Stimulated activated CD8-positive, alpha-beta memory T cell treated with anti-CD3 and anti-CD28 coated beads, Interleukin-7, amount 100 ng/mL, for 24 hours (primary cell): Measurements from ENCODE around the gene ANKRD33.
A peak's percentile ranks its signal among the peaks of the same experiment; 100 is the strongest.

Experiments used
- DNase-seq: peaks from one replicate; pipeline ENCODE4 v3.0.0-alpha.2; 2020; ENCODE audit warnings: low read depth

Gene ANKRD33

GRCh38 chr12:51920046-51920445, 32.1 kb downstream of the ANKRD33 start:
- DNase-seq: no peak

GRCh38 chr12:51921017-51921725, 33.3 kb downstream of the ANKRD33 start:
- no peak for DNase-seq

- no peak for DNase-seq
Observed at GRCh38 chr12:51922146-51922545, 34.2 kb downstream of the ANKRD33 start.

GRCh38 chr12:51922762-51923505, 35.0 kb downstream of the ANKRD33 start:
- DNase-seq: no peak

- DNase-seq: peak; percentile 18
Observed at GRCh38 chr12:51923506-51924365, 35.8 kb downstream of the ANKRD33 start.

- no peak for DNase-seq
Observed at GRCh38 chr12:51924551-51925319, 36.8 kb downstream of the ANKRD33 start.

GRCh38 chr12:51925346-51926063, 37.6 kb downstream of the ANKRD33 start:
- no peak for DNase-seq

GRCh38 chr12:51926064-51926632, 38.2 kb downstream of the ANKRD33 start:
- no peak for DNase-seq

- no peak for DNase-seq
Observed at GRCh38 chr12:51926718-51927117, 38.8 kb downstream of the ANKRD33 start.

- DNase-seq: no peak
Observed at GRCh38 chr12:51932218-51933076, 44.5 kb downstream of the ANKRD33 start.

- DNase-seq: no peak
Observed at GRCh38 chr12:51934080-51934479, 46.2 kb downstream of the ANKRD33 start.

- no peak for DNase-seq
Observed at GRCh38 chr12:51937926-51938325, 50.0 kb downstream of the ANKRD33 start.

GRCh38 chr12:51938726-51939125, 50.8 kb downstream of the ANKRD33 start:
- no peak for DNase-seq

- DNase-seq: no peak
Observed at GRCh38 chr12:51941011-51941581, 53.2 kb downstream of the ANKRD33 start.
